Subcutaneous adipose tissue (tissue), 4 donors: ENCODE results near the gene GPR176. TPM values are rescaled to one million over a fixed set of nuclear protein-coding genes. Genes with fewer than 3 reads are reported as not detected.

Experiments used
- CTCF ChIP-seq: fragments of 450-650 bp; IDR thresholded peaks from one replicate; pipeline ENCODE4 v1.5.1; 2016; ENCODE audit warnings: low read depth, mild to moderate bottlenecking, control low read depth, antibody characterized with exemption, moderate library complexity
- total RNA-seq, 4 donors: library from RNA; depleted of rRNA; stranded (reverse); fragments of >200 nt; gene quantifications; one replicate each; pipeline ENCODE4 v1.1.0, GENCODE V29; 2016

Gene GPR176
- total RNA-seq, 4 donors from 2014 or later, result 3.8 to 13.0 (median 9.5) TPM

- no peak for TF ChIP-seq CTCF
Observed at GRCh38 chr15:39907216-39907615, 12.8 kb downstream of the GPR176 start.

GRCh38 chr15:39904115-39904514 lies 16.0 kb downstream of the GPR176 start:
- TF ChIP-seq CTCF, result no peak

GRCh38 chr15:39898317-39898716 lies 21.7 kb downstream of the GPR176 start:
- no peak for TF ChIP-seq CTCF

GRCh38 chr15:39896846-39897245 lies 23.2 kb downstream of the GPR176 start:
- no peak for TF ChIP-seq CTCF

GRCh38 chr15:39896101-39896500 lies 24.0 kb downstream of the GPR176 start:
- TF ChIP-seq CTCF, result no peak

- no peak for TF ChIP-seq CTCF
Observed at GRCh38 chr15:39892418-39892817, 27.6 kb downstream of the GPR176 start.

- TF ChIP-seq CTCF, result no peak
Observed at GRCh38 chr15:39890621-39891020, 29.4 kb downstream of the GPR176 start.
